Fibroblast of skin of back (primary cell): ENCODE measurements around the gene OLFML2B.

Source experiments
- DNase-seq: peaks from one replicate; pipeline ENCODE4 v3.0.0-alpha.2; 2013

OLFML2B gene

GRCh38 chr1:161973924-161974845 is 49.5 kb downstream of the OLFML2B start:
- DNase-seq: peak; percentile 65

- no peak for DNase-seq
Measured at GRCh38 chr1:161972828-161973227, 50.8 kb downstream of the OLFML2B start.

DNA sequence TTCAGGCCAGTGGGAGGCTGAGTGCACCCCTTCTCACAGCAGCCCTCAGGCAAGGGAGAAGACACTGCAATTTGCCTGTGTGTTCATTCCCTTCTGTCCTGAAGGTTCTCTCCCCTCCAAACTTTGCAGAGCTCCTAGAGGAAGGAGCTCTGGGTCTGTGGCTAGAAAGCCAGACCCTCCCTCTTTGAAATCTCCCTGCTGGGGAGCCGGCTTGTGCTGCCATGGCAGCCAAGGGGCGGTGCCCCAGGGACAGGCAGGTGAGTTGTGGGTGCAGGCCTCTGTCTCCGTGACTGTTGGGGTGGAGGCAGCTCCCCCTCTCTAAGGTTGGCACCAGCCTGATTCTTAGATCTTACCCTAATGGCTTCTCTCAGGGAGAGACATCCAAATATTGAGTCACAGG is 53.0 kb downstream of the OLFML2B start:
- DNase-seq: no peak

DNA sequence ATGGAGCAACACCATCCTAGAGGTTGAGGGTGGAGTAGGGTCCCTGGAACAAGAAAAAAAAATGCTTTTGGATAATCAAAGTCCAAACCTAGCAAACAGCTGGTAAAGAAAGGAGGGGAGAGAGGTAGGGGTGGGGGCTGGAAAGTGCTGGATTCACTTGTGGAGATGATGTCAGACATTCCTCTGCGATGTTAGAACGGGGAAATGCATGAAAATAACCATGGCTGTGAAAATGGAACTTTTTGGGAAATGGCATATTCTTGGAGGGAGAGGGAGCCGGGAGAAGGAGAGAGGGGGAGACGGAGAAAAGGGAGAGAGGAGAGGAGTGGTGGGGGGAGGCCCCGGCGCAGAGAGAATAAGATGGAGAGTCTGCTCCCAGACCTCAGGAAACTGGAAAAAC is 53.6 kb downstream of the OLFML2B start:
- DNase-seq: no peak

DNA sequence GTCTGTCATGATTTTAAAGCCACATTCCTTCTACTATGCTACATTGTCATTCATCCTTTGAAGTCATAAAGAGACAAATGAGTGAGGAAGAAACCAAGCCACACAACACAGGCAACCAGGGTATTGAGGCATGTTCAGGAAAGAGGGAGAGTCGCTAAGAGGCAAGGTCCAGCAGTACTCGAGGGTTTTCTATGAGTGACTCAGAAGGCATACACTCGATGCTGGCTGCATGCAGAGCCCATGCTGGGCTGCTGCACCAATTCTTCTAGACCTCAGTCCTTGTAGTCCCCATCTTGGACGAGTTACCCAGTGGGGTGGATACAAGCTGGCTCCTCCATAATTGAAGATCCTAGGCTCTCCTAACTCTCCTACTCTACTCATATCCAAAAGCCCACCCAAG is 57.6 kb downstream of the OLFML2B start:
- DNase-seq: no peak

GRCh38 chr1:161962091-161962887 is 61.4 kb downstream of the OLFML2B start:
- peak; percentile 93 for DNase-seq

DNA sequence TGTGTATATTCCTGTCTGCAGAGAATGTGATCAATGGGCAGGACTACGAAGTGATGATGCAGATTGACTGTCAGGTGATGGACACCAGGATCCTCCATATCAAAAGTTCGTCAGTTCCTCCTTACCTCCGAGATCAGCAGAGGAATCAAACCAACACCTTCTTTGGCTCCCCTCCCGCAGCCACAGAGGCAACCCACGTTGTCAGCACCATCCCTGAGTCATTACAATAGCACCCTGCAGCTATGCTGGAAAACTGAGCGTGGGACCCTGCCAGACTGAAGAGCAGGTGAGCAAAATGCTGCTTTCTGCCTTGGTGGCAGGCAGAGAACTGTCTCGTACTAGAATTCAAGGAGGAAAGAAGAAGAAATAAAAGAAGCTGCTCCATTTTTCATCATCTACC is 65.2 kb downstream of the OLFML2B start:
- peak; percentile 69 for DNase-seq

- DNase-seq: peak; percentile 62
Measured at GRCh38 chr1:161956930-161957329, 66.7 kb downstream of the OLFML2B start.

GRCh38 chr1:161956097-161956496 is 67.6 kb downstream of the OLFML2B start:
- peak; percentile 96 for DNase-seq

DNA sequence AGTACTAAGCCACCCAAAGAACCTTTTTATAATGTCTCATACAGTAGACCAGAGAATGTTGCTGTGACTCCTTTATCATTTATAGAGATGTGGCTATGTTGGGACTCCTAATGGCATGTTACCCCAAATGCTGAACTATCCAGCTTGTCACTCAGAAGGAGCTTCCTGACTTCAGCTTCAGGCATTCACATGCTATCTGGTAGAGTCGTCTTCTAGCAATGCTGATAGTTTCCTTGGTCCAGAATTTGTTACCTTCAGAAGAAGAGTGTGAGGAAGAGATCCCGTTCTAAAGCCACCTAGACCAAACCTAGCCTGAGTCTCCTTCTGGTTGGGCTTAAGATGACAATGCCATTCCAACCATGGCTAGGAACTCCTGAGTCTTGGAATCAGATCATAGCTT is 68.1 kb downstream of the OLFML2B start:
- DNase-seq: peak; percentile 57

DNA sequence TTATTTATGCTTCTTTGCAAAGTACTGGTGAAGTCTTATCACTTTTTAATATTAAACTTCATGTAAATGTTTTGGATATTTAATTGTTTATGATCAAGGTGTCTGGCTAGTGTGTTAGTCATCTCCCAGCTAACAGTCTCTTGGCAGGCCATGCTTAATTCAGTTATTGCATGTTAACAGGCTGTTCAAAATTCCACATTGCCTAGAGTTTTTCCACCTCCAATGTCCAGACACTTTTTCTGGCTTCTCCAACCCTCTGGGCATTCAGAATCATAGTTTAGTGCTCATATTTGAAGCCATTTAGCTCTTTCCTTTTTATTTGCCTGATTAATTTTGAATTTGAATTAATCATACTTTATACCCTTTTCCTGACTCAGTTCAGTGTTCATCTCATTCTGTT is 69.2 kb downstream of the OLFML2B start:
- DNase-seq: peak; percentile 45

DNA sequence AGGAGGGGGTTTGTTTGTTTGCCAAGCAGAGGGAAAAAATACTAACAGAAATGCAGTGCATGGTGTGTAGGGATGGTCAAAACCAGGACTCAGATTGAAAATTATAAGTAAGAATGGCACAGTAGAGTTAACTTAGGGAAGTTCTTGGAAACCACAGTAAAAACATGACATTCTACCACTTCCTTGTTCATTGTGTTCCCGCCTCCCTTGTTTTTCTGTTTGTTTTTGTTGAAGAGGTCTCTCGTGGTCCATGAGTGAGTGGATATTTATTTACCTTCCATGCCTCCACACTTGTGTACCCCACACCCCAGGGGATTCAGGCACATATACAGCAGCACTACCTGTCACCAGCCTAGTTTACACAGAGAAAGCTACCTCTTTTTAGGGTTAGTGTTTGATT is 69.6 kb downstream of the OLFML2B start:
- no peak for DNase-seq

DNA sequence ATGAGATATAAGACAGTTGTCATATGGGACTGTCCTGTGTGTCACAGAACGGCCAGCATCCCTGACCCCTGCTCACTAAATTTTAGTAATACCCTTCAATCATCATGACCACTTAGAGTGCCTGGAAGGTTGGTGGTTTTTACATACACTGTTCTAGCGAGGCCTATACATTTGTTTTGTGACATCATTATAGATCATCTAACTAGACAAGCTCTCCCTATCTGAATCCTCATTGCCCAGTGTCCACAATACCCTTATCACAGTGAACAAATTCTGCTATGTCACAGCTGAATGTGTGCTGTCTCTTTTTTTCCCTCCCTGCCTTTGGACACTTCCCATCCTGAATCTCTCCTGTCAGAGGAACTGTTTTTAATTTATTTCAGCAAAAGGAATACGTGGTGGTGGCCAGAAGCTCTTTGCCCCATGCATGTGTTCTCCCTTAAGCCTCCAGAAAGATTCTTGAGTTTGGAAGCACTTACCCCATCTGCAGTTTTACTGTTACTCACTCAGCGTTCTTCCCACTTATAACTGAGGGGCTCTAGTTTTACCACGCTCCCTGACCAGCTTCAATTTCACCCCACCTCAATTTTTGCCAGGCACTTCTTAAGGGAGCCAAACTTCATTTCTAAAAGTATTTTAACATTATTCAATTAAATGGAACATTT is 70.3 kb downstream of the OLFML2B start:
- no peak for DNase-seq

DNA sequence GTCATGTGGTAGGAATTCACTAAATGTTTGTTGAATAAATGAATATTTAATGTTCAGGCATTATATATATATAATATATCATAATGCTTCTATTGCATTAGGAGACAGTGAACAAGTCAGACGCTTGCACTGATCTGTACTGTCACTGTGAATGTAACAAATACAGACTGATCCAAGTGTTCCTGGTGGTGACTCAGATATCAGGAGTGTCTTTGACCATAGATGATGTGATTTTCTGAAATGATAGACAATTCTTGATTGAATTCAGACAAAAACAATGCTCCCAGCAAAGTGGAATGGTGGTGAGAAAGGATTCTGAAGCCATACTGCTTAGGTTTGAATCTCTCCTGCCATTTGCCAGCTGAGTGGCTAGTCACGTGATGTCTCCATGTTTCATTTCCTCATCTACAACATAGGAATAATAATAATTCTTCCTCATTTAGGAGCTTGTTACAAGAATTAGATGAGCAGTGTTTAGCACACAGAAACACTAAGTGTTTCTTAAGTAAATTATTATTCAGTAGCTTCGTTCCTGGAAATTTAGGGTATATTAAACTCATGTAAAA is 71.0 kb downstream of the OLFML2B start:
- DNase-seq: peak; percentile 73

- DNase-seq: no peak
Measured at GRCh38 chr1:161951646-161952045, 72.0 kb downstream of the OLFML2B start.

- no peak for DNase-seq
Measured at GRCh38 chr1:161950377-161950776, 73.3 kb downstream of the OLFML2B start.

DNA sequence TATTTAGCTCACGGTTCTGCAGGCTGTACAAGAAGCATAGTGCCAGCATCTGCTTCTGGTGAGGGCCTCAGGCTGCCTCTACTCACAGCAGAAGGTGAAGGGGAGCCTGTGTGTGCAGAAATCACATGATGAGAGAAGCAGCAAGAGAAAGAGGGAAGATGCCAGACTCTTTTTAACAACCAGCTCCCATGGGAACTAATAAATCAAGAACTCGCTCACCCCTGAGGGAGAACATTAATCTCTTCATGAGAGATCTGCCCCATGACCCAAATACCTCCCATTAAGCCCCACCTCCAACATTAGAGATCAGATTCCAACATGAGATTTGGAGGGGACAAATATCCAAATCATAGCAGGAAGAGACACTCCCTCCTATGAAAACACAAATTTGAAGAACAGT is 74.1 kb downstream of the OLFML2B start:
- peak; percentile 75 for DNase-seq

DNA sequence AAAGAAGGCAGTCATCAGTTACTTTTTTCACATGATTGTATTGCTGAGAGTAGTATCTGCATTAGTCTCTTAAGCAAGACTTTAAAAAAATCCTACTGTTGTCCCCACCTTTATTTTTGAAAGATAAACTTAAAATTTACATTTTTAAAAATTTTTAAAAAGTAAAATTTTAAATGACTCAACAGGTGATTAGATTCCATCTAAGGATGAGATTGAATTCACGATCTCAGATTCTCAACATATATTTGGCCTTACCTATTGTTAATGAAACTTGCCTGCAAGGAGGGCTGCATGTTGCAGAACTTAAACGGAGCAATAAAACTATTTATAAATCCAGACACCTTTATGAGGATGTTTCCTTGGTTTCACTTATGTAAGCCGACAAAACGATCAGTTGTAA is 75.2 kb downstream of the OLFML2B start:
- no peak for DNase-seq

GRCh38 chr1:161946071-161946987 is 77.3 kb downstream of the OLFML2B start:
- peak; percentile 98 for DNase-seq

- DNase-seq: peak; percentile 61
Measured at GRCh38 chr1:161945306-161946060, 78.2 kb downstream of the OLFML2B start.

GRCh38 chr1:161944381-161944780 is 79.3 kb downstream of the OLFML2B start:
- no peak for DNase-seq
